ENCODE measurements around the gene MME.

Gene MME

DNA sequence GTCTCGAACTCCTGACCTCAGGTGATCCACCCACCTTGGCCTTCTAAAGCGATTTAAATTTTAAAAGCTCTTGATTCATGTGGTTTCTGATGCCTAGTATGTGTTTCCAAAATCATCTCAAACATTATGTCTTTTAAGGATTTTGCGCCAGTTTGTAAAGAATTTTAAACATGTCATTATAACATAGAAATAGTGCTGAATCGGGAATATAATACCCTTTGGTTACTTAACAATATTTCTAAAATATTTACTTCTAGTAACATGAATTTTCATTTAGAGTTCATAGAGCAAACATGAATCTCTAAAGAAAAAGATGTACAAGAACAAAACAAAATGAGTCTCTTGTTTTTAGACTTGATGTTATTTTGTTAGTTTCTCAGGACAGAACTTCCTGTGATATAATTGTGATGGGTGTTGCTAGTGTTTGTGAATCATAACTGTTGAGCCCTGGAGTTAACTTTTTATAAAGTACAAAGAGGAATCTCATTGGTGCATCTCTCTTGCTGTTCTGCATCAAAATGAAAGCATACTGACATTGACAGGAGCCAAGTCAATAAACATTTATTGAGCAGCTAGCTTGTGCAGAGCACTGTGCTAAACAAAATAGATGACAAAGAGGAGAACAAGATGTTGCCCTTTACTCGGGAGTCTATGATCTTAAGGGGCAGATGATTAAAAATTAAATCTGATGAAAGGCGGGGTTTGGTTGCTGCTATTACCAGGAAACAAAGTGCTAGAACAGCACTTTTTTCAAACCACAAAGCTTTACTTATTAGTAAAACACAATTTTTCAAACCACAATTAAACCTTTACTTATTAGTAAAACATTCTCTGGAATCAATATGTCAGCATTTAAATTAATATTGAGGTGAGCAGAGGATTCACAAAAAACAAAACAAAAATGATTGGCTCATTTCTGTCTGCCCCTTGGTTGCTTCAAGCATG is 73.4 kb downstream of the MME start:
- DNase-seq, result no peak

DNA sequence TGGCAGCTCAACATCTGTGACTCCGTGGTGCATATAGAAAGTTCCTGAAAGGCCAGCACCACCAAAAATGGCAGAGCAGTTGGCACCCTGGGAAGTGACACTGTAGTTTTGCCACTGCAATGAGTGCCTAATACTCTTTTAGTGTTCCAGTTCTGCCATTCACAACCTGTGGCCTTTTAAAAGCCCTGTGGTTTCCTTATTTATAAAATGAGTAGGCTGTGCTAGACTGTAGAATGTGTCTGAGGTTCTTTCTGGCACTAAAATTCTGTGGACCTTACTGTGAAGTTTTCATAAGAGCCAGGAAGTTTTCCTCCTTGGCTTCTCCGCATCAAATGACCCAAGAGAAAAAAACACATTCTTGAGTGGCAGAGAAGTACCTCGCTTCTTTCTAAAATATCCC is 74.1 kb downstream of the MME start:
- no peak for DNase-seq

DNA sequence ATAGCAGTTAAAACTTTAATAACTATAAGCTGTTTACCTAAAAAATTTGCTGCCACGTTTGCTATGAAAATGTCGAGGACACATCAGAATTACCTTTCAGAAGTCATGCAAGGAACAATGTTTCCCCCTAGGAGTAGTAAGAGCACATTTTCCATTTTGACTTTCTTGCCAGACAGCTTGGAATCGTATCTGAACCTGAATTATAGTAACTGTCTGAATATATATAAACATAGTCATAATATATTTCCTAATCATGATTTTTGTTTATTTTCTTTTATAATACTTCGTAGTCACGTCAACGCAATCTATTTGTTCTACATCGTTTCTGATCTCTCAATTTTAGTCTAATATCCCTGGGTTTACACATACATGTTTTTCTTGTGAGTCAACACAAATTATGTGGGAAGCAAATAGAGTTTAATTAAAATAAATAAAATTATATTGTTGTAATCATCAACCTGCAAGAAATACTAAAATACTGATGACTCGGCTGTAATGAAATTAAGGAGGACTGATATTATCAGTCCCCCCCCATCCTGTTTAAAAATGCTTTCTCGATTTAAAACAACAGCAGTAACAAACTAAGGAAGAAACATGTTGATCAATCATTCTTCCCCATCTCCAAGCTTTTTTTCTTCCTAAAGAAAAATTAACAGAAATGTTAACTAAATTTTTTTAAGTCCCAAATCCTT is 78.4 kb downstream of the MME start:
- no peak for DNase-seq

DNA sequence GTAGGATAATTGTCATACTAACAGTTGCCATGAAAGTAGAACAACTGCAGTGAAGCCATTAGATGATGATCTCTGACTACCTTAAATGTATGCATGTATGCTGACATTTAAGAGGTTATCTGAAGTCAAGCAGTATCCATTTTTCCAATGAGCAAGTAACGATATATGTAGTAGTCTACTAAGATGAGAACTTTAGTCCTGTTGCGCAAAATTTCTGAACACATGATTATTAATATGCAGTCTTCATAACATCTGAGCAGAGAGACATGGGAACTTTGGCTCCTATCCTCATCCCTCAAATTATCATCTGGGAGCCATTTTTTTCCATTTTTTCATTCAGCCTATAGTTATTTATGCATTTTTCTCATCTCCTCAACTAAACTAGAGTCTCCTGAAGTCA is 79.2 kb downstream of the MME start:
- no peak for DNase-seq

DNA sequence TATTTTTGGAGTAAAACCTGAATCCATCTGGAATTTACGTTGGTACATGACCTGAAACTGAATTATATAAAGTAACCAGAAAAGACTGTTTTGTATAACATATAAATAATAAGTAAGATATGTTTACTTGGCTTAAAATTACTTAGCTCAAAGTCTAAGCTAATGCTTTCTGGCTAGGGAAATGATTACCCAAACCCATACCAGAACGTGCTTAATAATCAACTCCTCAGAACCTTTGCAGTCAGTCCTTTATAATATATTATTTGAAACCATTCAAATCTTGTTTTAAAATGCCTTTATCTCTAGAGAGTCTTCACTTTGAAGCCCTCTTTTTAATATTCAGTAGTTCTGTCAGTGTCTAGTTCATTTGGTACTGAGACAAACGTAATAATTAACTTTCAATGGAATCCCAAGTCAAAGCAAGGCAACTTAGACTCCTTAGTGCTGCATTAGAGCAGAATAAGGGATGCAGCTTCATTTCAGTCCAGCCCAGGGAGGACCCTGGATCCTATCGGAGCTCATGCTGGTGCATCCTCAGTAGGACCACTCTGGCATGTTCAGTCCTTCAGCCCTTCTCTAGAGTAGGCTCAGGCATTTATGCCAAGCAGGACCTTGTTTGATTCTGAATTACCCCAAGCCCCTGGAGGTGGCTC is 81.6 kb downstream of the MME start:
- DNase-seq, result no peak

DNA sequence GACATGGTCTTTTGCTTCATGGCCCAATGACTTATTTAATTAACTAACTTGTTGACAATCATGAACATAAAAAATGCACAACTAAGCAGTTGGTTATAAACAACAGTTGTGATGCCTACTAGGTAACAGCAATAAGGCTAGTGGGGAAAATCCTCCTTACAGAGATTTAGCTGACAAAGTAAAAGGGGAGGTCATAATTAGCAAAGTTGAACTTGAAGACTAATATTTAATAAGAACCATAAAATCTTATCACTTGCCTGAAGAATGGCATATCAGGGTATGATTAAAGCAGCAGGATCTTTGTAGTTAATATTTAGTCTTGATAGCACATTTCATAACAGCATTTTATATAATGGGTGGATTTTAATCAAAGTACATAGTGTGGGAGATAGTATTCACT is 84.2 kb downstream of the MME start:
- no peak for DNase-seq

DNA sequence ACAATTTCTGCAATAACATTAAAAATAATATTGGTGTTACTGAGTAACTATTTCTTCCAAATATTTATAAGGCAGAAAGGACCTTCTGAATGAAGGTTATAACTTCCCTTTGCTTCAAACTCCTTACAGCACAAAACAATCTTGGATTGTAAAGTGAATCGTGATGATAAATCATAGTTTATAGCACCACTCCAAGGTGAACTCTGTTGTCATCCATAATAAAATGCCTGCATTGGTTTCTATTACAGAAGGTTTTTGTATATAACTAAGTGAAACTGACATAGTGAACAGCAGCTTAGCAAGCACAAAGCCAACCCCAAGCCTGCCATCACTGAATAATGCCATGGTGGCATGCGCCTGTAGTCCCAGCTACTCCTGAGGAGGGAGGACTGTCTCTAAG is 86.3 kb downstream of the MME start:
- no peak for DNase-seq

DNA sequence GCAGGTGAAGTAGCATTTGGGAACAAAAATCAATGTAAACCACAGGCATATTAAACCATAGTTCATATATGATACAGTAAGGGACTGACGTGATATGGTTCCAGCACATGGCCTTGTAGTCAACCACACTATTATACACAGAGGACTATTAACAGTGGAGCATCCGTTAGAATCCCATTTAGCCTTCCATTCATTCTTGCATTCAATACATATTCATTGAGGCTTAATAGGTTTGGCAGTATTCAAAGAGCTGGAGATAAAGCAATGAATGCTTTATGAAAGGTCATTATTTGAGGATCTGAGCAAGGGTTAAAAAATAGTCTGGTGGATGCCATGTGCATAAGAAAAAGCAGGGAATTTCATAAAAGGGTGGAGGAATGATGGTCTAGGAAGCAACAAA is 89.1 kb downstream of the MME start:
- DNase-seq, result no peak

DNA sequence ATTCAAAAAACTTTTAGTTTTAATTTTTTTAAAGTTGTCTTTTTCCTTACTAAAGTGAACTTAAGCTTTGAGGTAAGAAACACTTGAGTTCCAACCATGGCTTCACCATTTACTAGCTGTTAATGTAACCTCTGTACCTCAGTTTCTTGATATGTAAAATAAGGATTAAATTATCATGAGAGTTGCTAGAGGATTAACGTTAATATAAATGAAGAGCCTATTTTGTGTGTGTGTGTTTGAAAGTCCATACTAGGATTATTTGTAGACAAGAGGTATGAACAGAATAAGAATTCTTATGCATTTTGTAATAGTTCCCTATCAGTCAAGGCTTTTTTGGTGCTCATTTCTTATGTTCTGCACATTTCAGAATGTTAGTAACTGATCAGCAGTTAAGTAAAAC is 93.7 kb downstream of the MME start:
- DNase-seq, result no peak

DNA sequence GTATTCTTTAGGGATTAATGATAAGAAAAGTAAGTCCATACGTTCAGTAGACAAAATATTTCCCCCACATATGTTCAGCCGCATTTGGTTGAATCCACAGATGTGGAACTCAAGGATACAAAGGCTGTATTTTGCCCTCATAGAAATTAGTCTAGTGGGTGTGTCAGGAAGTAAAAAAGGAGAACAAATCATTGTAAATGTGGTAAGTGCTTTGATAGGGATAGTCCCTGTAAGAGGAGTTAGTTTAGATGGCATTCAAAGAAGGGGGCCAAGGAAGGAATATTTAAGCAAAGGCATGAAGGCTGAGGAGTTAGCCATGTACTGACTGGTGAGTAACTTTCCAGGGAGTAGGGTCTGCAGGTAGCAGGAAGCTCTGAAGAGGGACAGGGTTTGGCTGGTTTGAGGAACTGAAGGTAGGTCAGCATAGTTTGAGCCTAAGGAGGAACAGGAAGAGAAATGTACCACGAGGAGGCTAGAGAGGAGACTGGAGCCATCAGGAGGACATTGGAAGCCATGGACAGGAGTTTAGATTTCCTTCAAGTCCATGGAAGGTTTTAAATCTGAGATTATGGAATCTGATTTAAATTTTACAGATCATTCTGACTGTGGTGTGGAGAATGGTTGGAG is 98.8 kb downstream of the MME start:
- no peak for DNase-seq

DNA sequence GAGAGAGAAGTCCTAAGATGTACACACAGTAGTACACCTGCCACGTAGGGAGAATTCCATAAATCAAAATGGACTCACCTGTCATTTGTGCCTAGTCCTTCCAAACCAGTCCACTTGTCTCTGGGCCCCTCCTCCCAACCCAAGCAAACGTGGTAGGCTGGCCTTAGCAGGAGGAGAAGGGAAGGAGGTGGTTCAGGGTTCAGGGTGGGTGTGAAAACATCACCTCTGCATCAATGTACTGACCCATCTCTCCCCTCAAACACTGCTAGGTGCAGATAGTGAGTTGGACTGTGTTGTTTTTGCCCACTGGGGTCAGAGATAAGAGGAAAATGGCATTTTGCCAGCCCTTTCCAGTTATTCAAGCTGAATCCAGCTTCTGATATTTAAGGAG is 99.3 kb downstream of the MME start:
- no peak for DNase-seq

DNA sequence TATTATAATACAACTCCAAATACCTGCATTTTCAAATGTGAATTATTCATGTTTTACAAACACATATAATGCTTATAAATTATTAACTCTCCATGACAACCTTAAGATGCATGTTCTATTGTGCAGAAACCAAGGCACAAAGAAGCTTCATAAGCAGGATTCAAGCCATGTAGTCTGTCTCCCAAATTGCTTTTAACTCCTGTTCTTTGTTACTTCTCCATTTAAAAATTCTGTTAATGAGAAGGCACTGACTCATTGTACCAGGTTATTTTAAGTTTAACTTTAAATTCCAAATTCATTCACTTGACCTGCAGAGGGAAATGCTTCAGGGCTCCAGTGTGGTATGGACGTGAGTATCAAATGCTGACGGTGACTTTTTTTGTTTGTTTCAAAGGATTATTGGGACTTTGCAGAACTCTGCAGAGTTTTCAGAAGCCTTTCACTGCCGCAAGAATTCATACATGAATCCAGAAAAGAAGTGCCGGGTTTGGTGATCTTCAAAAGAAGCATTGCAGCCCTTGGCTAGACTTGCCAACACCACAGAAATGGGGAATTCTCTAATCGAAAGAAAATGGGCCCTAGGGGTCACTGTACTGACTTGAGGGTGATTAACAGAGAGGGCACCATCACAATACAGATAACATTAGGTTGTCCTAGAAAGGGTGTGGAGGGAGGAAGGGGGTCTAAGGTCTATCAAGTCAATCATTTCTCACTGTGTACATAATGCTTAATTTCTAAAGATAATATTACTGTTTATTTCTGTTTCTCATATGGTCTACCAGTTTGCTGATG is 100.0 kb downstream of the MME start:
- DNase-seq, result no peak

DNA sequence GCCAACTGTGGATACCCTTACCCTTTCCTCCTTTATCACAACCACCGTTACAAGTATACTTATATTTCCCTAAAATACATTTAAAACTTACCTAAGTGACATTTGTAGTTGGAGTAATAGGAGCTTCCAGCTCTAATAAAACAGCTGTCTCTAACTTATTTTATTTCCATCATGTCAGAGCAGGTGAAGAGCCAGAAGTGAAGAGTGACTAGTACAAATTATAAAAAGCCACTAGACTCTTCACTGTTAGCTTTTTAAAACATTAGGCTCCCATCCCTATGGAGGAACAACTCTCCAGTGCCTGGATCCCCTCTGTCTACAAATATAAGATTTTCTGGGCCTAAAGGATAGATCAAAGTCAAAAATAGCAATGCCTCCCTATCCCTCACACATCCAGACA is 102.3 kb downstream of the MME start:
- no peak for DNase-seq

DNA sequence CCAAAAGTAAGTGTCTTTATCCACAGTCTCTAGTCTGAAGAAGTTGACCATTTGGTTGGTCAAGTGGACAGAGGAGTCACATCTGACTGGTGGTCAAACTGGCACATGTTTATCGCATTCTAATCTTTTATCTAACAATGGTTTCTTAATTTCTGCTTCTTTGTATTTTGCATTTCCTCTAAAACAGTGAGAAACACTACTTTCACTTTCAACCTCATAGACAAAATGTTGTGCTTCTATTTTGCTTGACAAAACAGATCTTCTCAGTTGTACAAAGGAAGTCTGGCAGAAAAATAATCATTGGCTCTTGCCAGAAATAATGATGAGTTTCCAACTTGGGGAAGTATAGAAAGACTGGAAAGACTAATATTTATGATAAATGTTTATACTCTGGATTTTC is 103.9 kb downstream of the MME start:
- DNase-seq, result no peak

DNA sequence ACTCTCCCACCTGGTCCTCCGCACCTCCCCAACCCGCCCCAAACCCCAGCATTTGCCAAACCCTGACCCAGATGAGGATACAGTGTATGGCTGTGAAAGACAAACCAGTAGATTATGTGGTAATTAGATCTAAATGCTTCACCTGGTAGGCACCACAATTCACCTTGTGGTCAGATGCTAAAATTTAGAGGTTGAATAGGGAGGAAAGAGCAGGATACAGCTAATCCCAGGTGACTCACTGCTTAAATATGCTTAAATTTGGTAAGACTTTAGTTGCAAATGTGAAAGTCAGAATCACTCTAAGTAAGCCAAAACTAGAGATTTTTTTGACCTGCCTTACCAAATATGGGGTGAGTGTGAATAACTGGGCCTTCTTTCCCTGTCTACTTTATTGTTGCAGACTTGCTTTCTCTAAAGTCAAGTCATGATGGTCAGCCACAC is 105.5 kb downstream of the MME start:
- no peak for DNase-seq

DNA sequence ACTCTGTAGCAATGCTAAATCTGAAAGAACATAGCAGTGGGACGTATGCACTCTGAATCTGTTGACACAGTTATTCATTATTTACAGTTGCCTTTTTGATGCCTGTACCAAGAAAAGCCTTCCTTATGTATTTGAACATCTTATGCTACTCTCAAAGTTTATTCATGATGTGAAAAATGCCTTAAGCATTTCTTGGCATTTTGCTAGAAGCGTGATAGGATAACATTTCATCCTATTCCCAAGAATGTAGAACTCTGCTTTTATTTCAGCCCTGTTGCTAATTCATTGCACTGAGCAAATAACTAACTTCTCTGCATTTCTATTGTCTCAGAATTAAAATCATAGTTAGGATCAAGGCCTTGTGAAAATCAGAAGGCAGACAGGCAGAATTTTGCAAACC is 107.9 kb downstream of the MME start:
- DNase-seq, result no peak

DNA sequence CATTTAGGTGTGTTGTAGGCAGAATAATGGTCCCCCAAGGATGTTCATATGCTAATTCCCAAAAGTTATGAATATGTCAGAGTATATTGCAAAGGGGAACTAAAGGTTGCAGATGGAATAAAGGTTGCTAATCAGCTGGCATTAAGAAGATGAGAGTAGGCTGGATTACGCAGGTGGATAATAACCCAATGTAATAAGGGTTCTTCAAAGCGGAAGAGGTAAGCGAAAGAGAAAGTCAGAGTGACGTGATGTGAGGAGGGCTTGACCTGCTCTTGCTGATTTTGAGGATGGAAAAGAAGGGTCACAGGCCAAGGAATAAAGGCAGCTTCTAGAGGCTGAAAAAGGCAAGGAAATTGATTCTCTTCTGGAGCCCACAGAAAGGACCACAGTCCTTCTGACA is 109.4 kb downstream of the MME start:
- DNase-seq, result no peak

DNA sequence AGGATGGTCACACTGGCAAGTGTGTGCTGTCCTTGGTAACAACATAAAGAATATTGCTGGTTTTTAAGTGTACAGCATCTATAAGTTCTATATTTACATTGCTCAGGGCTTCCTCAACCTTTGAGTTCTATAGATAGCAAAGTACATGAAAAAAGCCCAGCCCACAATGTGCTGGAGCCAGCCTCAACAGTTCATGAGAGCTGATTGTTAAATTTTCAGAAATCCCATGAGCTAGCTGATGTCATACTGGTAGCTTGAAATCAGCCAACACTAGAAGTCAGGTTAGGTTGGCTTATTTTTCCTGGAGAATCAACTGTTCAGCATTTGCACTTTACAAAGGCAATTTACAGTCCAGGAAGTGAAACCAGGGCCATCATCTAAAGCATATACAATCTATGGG is 110.6 kb downstream of the MME start:
- no peak for DNase-seq

DNA sequence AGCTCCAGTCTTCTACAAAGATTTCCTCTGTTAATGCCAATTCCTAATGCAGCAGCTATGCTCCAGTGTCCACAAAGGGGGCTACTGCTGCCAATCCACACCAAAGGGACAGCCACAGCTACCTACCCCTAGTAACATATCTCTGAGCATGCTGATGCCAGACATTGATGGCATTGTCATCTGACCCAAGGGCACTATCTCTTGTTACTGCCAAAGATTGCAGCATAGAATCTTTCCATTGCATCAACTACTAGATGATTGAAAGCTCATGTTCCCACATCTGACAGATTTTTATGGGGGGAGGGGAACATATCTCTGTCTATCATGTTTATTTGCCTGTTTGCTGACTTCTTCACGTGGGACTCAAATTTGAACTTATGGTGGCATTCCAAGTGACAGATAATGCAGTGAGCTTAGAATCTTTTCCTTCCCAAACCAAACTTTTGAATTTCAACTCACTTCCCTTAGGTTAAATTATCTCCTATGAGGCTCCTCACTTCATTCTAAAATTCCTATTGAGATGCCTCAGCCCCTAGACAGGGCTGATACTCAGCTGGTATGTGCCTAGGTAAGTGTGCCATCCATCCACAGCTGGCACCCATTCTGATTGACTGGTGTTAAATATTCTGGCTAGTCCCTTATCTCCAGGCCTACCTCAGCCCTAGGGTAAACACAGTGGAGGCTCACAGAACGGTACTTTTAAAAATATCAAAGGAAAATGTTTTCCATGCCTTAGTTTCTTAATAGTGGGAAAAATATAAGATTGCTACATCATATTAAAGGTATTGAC is 113.0 kb downstream of the MME start:
- DNase-seq, result no peak

DNA sequence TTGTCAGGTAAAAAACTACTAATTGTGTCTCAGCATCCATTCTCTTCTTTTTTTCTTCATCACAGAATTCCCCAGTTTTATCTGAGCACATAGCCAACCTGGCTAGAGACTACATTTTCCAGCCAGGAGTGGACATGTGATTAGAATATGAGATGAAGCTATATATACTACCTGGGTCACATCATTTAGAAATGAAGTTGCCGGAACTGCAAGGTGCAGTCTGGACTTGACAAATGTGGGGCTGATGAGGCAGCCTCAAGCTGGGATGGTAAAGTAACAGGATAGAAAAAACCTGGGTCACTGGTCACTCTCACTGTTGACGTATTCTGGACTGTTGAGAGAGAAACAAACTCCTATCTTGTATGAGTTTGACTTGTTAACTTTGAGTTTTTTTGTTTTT is 113.7 kb downstream of the MME start:
- DNase-seq, result no peak
